ENCODE measurements around the gene RABGAP1L. TPM values are rescaled to one million over a fixed set of nuclear protein-coding genes. Genes with fewer than 3 reads are reported as not detected.
A peak's percentile ranks its signal among the peaks of the same experiment; 100 is the strongest.

The RABGAP1L gene
- total RNA-seq, 1 experiment from 2014 or later, result 57.4 TPM

GRCh38 chr1:174794861-174795260 is 635.5 kb downstream of the RABGAP1L start:
- no peak overlapping the region for H2AFZ ChIP-seq
- no peak overlapping the region for H3K4me3 ChIP-seq
- no peaks in the 10 kb centered on the region for H3K36me3 ChIP-seq (ENCODE audit: low read depth)
- H3K79me2 ChIP-seq (ENCODE audit: low read depth), result no peaks in the 10 kb centered on the region
- no peaks in the 10 kb centered on the region for H3K9me2 ChIP-seq (ENCODE audit: insufficient read depth)
- H3F3A ChIP-seq (ENCODE audit: insufficient read depth, low read depth), result peaks cover 21% of the 10 kb centered on the region
- 0 out of 2 replicates have a peak overlapping the region, but pooled peaks have one; percentile 24 for H3K4me2 ChIP-seq
- intact Hi-C loops (cut with micrococcal nuclease; ENCODE audit: unreplicated experiment), result no loop called here
- POLR2A ChIA-PET (ENCODE audit: unreplicated experiment), result no interaction called here
- BruUV-seq (replicated peaks), result no TSS peak
- CTCF ChIA-PET, result no interaction called here
- TF ChIP-seq EZH2 (IDR thresholded peaks at IDR 0.05; ENCODE audit: low read depth), result no peak
- no peak for TF ChIP-seq CTCF (conservative IDR thresholded peaks at IDR 0.05)
- no peaks in the 10 kb centered on the region for H3K27me3 ChIP-seq (ENCODE audit: insufficient read depth, low read depth)
- H3K9me3 ChIP-seq (ENCODE audit: insufficient read depth, low read depth), result no peaks in the 10 kb centered on the region
- no peak for DNase-seq
- H4K20me1 ChIP-seq (ENCODE audit: insufficient read depth), result no peaks in the 10 kb centered on the region
- peak overlapping the region; percentile 72; the same call in 1 of the 2 replicates for H3K27ac ChIP-seq
- H3K4me1 ChIP-seq (replicated peaks; ENCODE audit: insufficient read depth), result peaks cover 33% of the 10 kb centered on the region

- BruUV-seq (replicated peaks), result no TSS peak
- no peak overlapping the region for H2AFZ ChIP-seq
- no peaks in the 10 kb centered on the region for H3K9me3 ChIP-seq (ENCODE audit: insufficient read depth, low read depth)
- H3K79me2 ChIP-seq (ENCODE audit: low read depth), result no peaks in the 10 kb centered on the region
- H3F3A ChIP-seq (ENCODE audit: insufficient read depth, low read depth), result peaks cover 22% of the 10 kb centered on the region
- H3K4me2 ChIP-seq, result peak overlapping the region; percentile 24; the same call in 1 of the 2 replicates
- peak; percentile 13 to 85 for DNase-seq
- H3K36me3 ChIP-seq (ENCODE audit: low read depth), result no peaks in the 10 kb centered on the region
- H3K4me3 ChIP-seq, result no peak overlapping the region
- no peaks in the 10 kb centered on the region for H3K9me2 ChIP-seq (ENCODE audit: insufficient read depth)
- TF ChIP-seq EZH2 (IDR thresholded peaks at IDR 0.05; ENCODE audit: low read depth), result no peak
- no peak for TF ChIP-seq CTCF (conservative IDR thresholded peaks at IDR 0.05)
- peak overlapping the region; percentile 72 for H3K27ac ChIP-seq
- ChIA-PET CTCF (no interaction called here), POLR2A (ENCODE audit: unreplicated experiment) (interaction anchor here (0.6 kb wide), 1 partner anchor 1534 kb away, joined by 3 read pairs; no protein-coding TSS in a partner anchor)
- no peaks in the 10 kb centered on the region for H3K27me3 ChIP-seq (ENCODE audit: insufficient read depth, low read depth)
- peaks cover 38% of the 10 kb centered on the region for H3K4me1 ChIP-seq (replicated peaks; ENCODE audit: insufficient read depth)
- intact Hi-C loops (cut with micrococcal nuclease; ENCODE audit: unreplicated experiment), result no loop called here
- no peaks in the 10 kb centered on the region for H4K20me1 ChIP-seq (ENCODE audit: insufficient read depth)
These were observed 636.5 kb downstream of the RABGAP1L start for GRCh38 chr1:174795806-174796205.

- Histone ChIP-seq H3K36me3 (ENCODE audit: low read depth) (no peaks in the 10 kb centered on the region), H3K79me2 (ENCODE audit: low read depth) (no peaks in the 10 kb centered on the region), H3K9me3 (ENCODE audit: insufficient read depth, low read depth) (no peaks in the 10 kb centered on the region), H3F3A (ENCODE audit: insufficient read depth, low read depth) (peaks cover 22% of the 10 kb centered on the region), H3K4me3 (no peak overlapping the region), H4K20me1 (ENCODE audit: insufficient read depth) (no peaks in the 10 kb centered on the region), H3K27me3 (ENCODE audit: insufficient read depth, low read depth) (no peaks in the 10 kb centered on the region), H3K27ac (no peak overlapping the region), H3K4me1 (replicated peaks; ENCODE audit: insufficient read depth) (peaks cover 35% of the 10 kb centered on the region), H3K4me2 (no peak overlapping the region), H2AFZ (no peak overlapping the region), H3K9me2 (ENCODE audit: insufficient read depth) (no peaks in the 10 kb centered on the region)
- POLR2A ChIA-PET (ENCODE audit: unreplicated experiment), result interaction anchor here (0.6 kb wide), 1 partner anchor 78 kb away, joined by 3 read pairs; no protein-coding TSS in a partner anchor
- CTCF ChIA-PET, result no interaction called here
- BruUV-seq (replicated peaks), result no TSS peak
- intact Hi-C loops (cut with micrococcal nuclease; ENCODE audit: unreplicated experiment), result no loop called here
- no peak for DNase-seq
- TF ChIP-seq CTCF (conservative IDR thresholded peaks at IDR 0.05), result no peak
- no peak for TF ChIP-seq EZH2 (IDR thresholded peaks at IDR 0.05; ENCODE audit: low read depth)
These were observed 638.1 kb downstream of the RABGAP1L start for GRCh38 chr1:174797398-174797797.
